GM12875 (cell line): ENCODE results near the gene SKA3.

Experiments
- H3K4me3 ChIP-seq: one replicate; pipeline ENCODE4 v1.5.1; 2011; ENCODE audit warnings: low read depth, low read length, control low read depth
- CTCF ChIP-seq: IDR thresholded peaks from 2 replicates; pipeline ENCODE4 v1.5.1; 2011; ENCODE audit warnings: low read depth, mild to moderate bottlenecking, control low read depth, inconsistent platforms, low read length, moderate library complexity, borderline replicate concordance; ENCODE audit not compliant: insufficient read depth

SKA3 gene

GRCh38 chr13:21106089-21106488, 70.3 kb downstream of the SKA3 start:
- H3K4me3 ChIP-seq = no peak overlapping the region
- no peak for TF ChIP-seq CTCF

- H3K4me3 ChIP-seq = no peak overlapping the region
- no peak for TF ChIP-seq CTCF
Observed at GRCh38 chr13:21104199-21105019, 71.9 kb downstream of the SKA3 start.
